OCI-LY1 (cell line): ENCODE data around the gene EPN2.

ENCODE experiments used
- H2AFZ ChIP-seq: fragments of 200-600 bp; sonication (generic), shearing (Covaris generic); 2 replicates; pipeline ENCODE4 v1.6.0; 2014; ENCODE audit warnings: antibody characterized with exemption, mild to moderate bottlenecking, low read length
- H3F3A ChIP-seq: fragments of 200-600 bp; sonication (generic), shearing (Covaris generic); 2 replicates; pipeline ENCODE4 v1.6.0; 2014; ENCODE audit warnings: mild to moderate bottlenecking, antibody characterized with exemption, low read length, moderate library complexity; ENCODE audit not compliant: insufficient read depth
- H3K27ac ChIP-seq: fragments of 200-600 bp; sonication (generic); 2 replicates; pipeline ENCODE4 v1.5.1; 2014; ENCODE audit warnings: low read length, mixed run types, mild to moderate bottlenecking, low read depth; ENCODE audit not compliant: poor library complexity, severe bottlenecking
- H3K27me3 ChIP-seq: fragments of 200-600 bp; sonication (generic); 2 replicates; pipeline ENCODE4 v1.6.0; 2014; ENCODE audit warnings: antibody characterized with exemption, mild to moderate bottlenecking, low read length, moderate library complexity; ENCODE audit not compliant: insufficient read depth
- H3K36me3 ChIP-seq: fragments of 200-600 bp; sonication (generic); 2 replicates; pipeline ENCODE4 v1.6.1; 2014; ENCODE audit warnings: mild to moderate bottlenecking, antibody characterized with exemption, low read length, moderate library complexity, mixed read lengths; ENCODE audit not compliant: insufficient read depth
- H3K4me1 ChIP-seq: fragments of 200-600 bp; sonication (generic); 2 replicates; pipeline ENCODE4 v1.5.1; 2014; ENCODE audit warnings: mild to moderate bottlenecking, low read length, moderate library complexity; ENCODE audit not compliant: insufficient read depth, severe bottlenecking
- H3K4me2 ChIP-seq: fragments of 200-600 bp; sonication (generic), shearing (Covaris generic); 2 replicates; pipeline ENCODE4 v1.6.1; 2014; ENCODE audit warnings: low read length
- H3K4me3 ChIP-seq: fragments of 200-600 bp; sonication (generic); 2 replicates; pipeline ENCODE4 v1.5.1; 2014; ENCODE audit warnings: low read length, low read depth, mild to moderate bottlenecking, mixed read lengths; ENCODE audit not compliant: poor library complexity, severe bottlenecking
- H3K79me2 ChIP-seq: fragments of 200-600 bp; shearing (Covaris generic); 2 replicates; pipeline ENCODE4 v1.6.1; 2016; ENCODE audit warnings: mixed run types, low read length, mixed read lengths; ENCODE audit not compliant: insufficient read depth
- H3K9ac ChIP-seq: fragments of 200-600 bp; sonication (generic), shearing (Covaris generic); 2 replicates; pipeline ENCODE4 v1.6.1; 2014; ENCODE audit warnings: mild to moderate bottlenecking, low read length, mixed read lengths
- H3K9me2 ChIP-seq: fragments of 200-600 bp; sonication (generic), shearing (Covaris generic); 2 replicates; pipeline ENCODE4 v1.6.1; 2014; ENCODE audit warnings: low read depth, mild to moderate bottlenecking, low read length, mixed read lengths
- H3K9me3 ChIP-seq: fragments of 200-600 bp; shearing (Covaris generic); 2 replicates; pipeline ENCODE4 v1.6.1; 2014; ENCODE audit warnings: low read length, mixed read lengths
- H4K20me1 ChIP-seq: fragments of 200-600 bp; sonication (generic), shearing (Covaris generic); 2 replicates; pipeline ENCODE4 v1.6.0; 2016; ENCODE audit warnings: mild to moderate bottlenecking, low read length; ENCODE audit not compliant: insufficient read depth
- CTCF ChIP-seq: fragments of 200-600 bp; sonication (generic), shearing (Covaris generic); IDR thresholded peaks from 2 replicates; pipeline ENCODE4 v1.5.1; 2017; ENCODE audit warnings: mild to moderate bottlenecking, antibody characterized with exemption, low read length, moderate library complexity, mixed read lengths
- EZH2 ChIP-seq: fragments of 200-600 bp; sonication (generic), shearing (Covaris generic); IDR thresholded peaks from 2 replicates; pipeline ENCODE4 v1.8.0; 2017; ENCODE audit warnings: borderline replicate concordance, mixed run types, mild to moderate bottlenecking, antibody characterized with exemption, low read length, moderate library complexity, mixed read lengths

EPN2 gene

GRCh38 chr17:19365499-19365817, 128.3 kb downstream of the EPN2 start:
- H3K9ac ChIP-seq, result no peak overlapping the region
- no peaks in the 10 kb centered on the region for H3F3A ChIP-seq
- no peaks in the 10 kb centered on the region for H3K9me2 ChIP-seq
- no peaks in the 10 kb centered on the region for H3K79me2 ChIP-seq
- no peak overlapping the region for H3K27ac ChIP-seq
- no peaks in the 10 kb centered on the region for H4K20me1 ChIP-seq
- H3K4me2 ChIP-seq, result no peak overlapping the region
- no peak overlapping the region for H2AFZ ChIP-seq
- no peak overlapping the region for H3K4me3 ChIP-seq
- TF ChIP-seq EZH2 (no peak), CTCF (no peak)
- H3K27me3 ChIP-seq, result no peaks in the 10 kb centered on the region
- no peaks in the 10 kb centered on the region for H3K36me3 ChIP-seq
- H3K4me1 ChIP-seq, result peaks cover 12% of the 10 kb centered on the region
- no peaks in the 10 kb centered on the region for H3K9me3 ChIP-seq

GRCh38 chr17:19365833-19366636, 128.9 kb downstream of the EPN2 start:
- peaks cover 12% of the 10 kb centered on the region for H3K4me1 ChIP-seq
- no peak overlapping the region for H3K27ac ChIP-seq
- no peaks in the 10 kb centered on the region for H3K27me3 ChIP-seq
- no peaks in the 10 kb centered on the region for H3K79me2 ChIP-seq
- no peaks in the 10 kb centered on the region for H3K9me3 ChIP-seq
- H3F3A ChIP-seq, result no peaks in the 10 kb centered on the region
- H2AFZ ChIP-seq, result no peak overlapping the region
- no peak overlapping the region for H3K9ac ChIP-seq
- H3K36me3 ChIP-seq, result no peaks in the 10 kb centered on the region
- H4K20me1 ChIP-seq, result no peaks in the 10 kb centered on the region
- no peak for TF ChIP-seq CTCF
- no peak for TF ChIP-seq EZH2
- H3K4me3 ChIP-seq, result no peak overlapping the region
- no peak overlapping the region for H3K4me2 ChIP-seq
- H3K9me2 ChIP-seq, result no peaks in the 10 kb centered on the region

GRCh38 chr17:19366637-19366972, 129.4 kb downstream of the EPN2 start:
- Histone ChIP-seq H3K27me3 (no peaks in the 10 kb centered on the region), H3K9me2 (no peaks in the 10 kb centered on the region), H3K4me3 (no peak overlapping the region), H3K4me1 (peaks cover 11% of the 10 kb centered on the region), H3F3A (no peaks in the 10 kb centered on the region), H3K79me2 (no peaks in the 10 kb centered on the region), H3K9ac (no peak overlapping the region), H3K36me3 (no peaks in the 10 kb centered on the region), H3K9me3 (no peaks in the 10 kb centered on the region), H4K20me1 (no peaks in the 10 kb centered on the region), H2AFZ (no peak overlapping the region), H3K27ac (no peak overlapping the region), H3K4me2 (no peak overlapping the region)
- TF ChIP-seq CTCF (no peak), EZH2 (no peak)
